GM12872 (cell line): Measurements from ENCODE around the gene MXD3.

Source experiments
- TF ChIP-seq, protein P1 (sequence below): IDR thresholded peaks from 3 replicates; pipeline ENCODE4 v1.5.1; 2011; ENCODE audit warnings: low read depth, mild to moderate bottlenecking, low read length, moderate library complexity; ENCODE audit not compliant: insufficient read depth

The MXD3 gene

DNA sequence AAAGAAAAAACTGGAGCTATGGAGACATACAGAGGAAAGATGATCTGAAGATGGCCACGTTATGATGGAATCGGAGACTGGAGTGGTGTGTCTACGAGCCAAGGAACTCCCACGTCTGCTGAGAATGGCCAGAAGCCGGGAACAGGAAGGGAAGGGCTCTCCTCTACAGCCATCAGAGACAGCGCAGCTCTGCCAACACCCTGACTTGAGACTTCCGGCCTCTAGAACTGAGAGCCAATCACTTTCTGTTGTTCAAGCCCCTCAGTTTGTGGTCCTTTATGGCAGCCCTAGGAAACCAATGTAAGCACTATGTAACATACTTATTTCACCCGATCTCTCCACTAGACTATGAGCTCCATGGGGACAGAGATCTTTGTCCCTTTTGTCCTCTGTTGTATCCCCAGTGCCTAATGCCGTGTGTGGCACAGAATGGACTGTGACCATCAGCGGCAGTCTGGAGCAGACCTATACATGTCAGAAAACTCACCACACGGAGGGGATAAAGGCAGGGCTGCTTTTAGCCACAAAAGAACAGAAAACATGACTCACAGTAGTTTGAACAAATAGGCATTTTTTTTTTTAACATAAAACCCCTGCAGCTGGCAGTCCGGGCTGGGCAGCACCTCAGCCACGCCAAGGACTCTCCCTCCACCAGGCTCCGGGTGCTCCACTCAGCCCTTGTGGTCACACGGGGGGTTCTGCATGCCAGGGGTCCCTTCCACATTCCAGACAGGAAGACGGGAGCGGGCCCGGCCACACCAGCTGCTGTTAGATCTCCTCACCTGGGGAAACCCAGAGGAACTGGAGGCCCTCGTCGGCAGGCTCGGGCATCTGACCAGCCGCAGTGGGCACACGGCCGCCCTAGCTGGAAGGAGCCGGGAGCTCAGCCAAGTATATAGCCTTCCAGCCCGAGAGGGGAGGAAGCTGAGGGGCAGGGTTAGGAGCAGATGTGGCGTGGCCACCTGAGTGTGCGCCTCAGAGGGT lies 16.1 kb upstream of the MXD3 start:
- TF ChIP-seq, protein P1, sequence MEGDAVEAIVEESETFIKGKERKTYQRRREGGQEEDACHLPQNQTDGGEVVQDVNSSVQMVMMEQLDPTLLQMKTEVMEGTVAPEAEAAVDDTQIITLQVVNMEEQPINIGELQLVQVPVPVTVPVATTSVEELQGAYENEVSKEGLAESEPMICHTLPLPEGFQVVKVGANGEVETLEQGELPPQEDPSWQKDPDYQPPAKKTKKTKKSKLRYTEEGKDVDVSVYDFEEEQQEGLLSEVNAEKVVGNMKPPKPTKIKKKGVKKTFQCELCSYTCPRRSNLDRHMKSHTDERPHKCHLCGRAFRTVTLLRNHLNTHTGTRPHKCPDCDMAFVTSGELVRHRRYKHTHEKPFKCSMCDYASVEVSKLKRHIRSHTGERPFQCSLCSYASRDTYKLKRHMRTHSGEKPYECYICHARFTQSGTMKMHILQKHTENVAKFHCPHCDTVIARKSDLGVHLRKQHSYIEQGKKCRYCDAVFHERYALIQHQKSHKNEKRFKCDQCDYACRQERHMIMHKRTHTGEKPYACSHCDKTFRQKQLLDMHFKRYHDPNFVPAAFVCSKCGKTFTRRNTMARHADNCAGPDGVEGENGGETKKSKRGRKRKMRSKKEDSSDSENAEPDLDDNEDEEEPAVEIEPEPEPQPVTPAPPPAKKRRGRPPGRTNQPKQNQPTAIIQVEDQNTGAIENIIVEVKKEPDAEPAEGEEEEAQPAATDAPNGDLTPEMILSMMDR = no peak

DNA sequence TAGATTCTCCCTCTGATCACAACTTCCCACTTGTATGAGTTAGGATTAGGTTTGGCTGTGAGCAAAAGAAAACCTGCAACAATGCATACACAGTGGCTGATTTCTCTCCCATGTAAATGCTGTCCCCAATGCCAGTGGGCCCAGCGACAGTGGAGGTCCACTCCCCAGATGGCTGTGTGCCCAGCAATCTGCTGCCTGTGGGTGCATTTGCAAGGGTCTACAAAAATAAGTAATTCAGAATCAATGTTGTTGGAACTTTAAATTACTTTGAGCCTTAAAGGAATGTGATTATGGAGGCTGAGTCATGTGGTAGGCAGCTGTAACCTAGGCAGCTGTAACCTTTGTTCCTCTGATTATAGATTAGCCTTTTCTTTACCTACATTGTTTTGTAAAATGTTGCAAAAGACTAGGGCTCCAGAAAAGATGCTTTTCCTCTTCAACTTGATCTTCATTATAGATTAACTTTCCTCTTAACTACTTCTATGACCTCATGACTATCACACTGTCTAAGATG lies 14.2 kb upstream of the MXD3 start:
- TF ChIP-seq, protein P1 = no peak

DNA sequence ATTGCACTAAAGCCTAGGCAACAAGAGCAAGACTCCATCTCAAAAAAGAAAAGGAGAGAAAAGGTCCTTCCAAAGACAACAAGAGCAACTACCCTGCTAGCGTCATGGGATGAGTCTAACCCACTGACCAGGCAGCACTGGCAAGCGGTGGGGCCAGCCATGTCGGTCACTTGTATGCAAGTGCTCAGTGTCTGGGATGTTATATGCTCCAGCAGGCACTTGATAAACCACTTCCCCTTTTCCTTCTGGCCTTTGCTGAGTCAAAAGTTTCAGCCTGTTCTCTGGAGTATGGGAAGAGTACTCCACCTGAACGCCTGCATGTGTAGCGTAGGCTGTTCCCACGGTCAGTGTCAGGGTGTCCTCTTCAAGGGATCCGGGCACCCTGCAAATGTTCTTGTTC lies 9.2 kb upstream of the MXD3 start:
- TF ChIP-seq, protein P1 = no peak

DNA sequence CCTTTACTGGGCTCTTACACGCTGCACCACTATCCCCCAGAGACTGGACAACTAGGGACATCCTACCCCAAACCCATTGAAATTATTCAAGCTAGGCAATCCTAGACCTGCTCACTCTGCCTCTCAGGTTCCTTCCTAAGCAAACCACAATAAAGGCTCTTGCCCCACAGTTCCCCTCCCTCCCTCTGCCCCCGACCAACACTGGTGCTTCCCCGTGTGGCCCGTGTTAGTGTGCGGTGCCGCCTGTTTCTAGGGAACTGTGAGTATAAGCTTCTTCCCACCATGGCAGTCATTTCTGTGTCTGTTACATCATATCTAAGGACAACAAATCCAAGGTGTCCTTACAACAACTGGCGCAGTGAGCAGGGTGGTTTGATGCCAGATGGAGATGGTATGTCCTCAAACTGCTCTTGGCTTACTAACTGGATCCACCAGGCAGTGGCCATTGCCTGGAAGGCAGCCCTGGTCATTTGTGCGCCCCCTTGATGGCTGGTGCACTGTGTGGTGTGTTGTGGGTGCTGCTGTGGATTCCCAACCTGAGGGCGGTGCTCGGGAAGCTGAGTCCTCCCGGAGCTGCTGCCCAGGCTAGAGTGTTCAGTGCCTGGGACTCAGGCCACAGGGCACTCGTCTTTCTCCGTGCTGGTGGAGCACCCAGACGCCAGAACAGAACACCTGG lies 8.4 kb upstream of the MXD3 start:
- TF ChIP-seq, protein P1 = no peak

DNA sequence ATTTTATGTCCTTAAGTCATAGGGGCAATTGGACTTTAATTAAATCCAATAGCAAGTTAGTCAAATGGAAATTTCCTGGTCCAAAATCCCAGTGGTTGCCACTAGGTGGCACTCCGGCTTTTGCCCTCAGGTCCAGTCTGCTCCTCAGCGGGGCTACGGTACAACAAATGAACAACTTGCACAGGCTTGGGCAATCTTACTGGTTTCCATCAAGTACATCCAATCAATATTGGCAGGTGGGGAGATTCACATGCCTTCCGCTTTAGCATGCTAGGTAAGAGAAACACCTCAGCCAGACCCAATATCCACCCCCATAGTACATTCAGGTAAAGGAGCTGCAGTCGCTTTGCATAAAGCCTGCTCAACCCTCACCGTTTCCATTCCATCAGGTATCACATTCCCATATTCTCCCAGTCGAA lies 6.3 kb upstream of the MXD3 start:
- TF ChIP-seq, protein P1 = peak; percentile 87

DNA sequence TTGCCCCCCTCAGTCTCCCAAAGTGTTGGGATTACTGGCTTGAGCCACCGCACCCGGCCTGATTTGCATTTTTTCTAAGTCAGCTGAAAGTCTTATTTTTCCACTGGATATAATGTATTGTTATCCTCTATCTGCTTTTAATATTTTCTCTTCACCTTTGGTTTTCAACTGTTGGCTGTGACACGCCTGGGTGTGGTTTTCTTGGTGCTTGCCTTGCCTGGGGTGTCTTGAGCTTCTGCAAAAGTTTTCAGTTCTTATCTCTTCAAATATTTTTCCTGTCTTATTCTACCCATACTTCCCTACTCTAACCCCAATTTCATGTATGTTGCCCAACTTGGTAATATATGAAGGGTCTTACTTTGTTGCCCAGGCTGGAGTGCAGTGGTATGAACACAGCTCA lies 4.3 kb upstream of the MXD3 start:
- TF ChIP-seq, protein P1 = no peak

DNA sequence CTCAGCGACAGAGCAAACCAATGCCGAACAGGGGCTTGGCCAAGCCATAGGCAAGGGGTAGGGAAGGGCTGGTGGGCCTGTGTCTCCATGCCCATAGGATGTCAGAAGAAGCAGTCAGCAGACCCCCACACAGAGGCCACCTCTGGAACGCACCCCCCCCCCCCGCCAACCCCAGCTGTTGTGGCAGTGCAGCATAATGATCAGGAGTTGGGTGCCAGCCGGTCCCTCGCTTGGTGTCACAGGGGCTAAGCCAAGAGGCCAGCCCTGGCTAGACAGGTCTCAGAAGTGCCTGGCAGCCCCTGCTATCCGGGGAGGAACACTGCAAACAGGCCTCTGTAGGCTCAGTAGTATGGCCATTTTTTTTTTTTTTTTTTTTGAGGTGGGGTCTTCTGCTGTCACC lies 3.7 kb upstream of the MXD3 start:
- TF ChIP-seq, protein P1 = no peak
